22Rv1 (cell line): ENCODE results near the gene POMZP3.
"Not testable (repeated sequence)": the region's sequence is repeated elsewhere in the genome, so short reads cannot be mapped to it uniquely, and the experiment has no call there.

ENCODE experiments used
- H3K27ac ChIP-seq: fragments of 450-650 bp; 2 replicates; pipeline ENCODE4 v1.5.1; 2017

POMZP3 gene

GRCh38 chr7:76588586-76588985 is 38.5 kb downstream of the POMZP3 start:
- not testable (repeated sequence) for H3K27ac ChIP-seq

GRCh38 chr7:76586585-76587315 is 40.3 kb downstream of the POMZP3 start:
- not testable (repeated sequence) for H3K27ac ChIP-seq

- H3K27ac ChIP-seq = not testable (repeated sequence)
Observed at GRCh38 chr7:76583636-76584281, 43.3 kb downstream of the POMZP3 start.

GRCh38 chr7:76582848-76583631 is 44.0 kb downstream of the POMZP3 start:
- H3K27ac ChIP-seq = not testable (repeated sequence)

GRCh38 chr7:76575919-76576655 is 51.0 kb downstream of the POMZP3 start:
- H3K27ac ChIP-seq = not testable (repeated sequence)

- not testable (repeated sequence) for H3K27ac ChIP-seq
Observed at GRCh38 chr7:76575431-76575830, 51.6 kb downstream of the POMZP3 start.

- not testable (repeated sequence) for H3K27ac ChIP-seq
Observed at GRCh38 chr7:76572296-76572695, 54.8 kb downstream of the POMZP3 start.

GRCh38 chr7:76570324-76570775 is 56.7 kb downstream of the POMZP3 start:
- not testable (repeated sequence) for H3K27ac ChIP-seq

GRCh38 chr7:76568742-76569141 is 58.3 kb downstream of the POMZP3 start:
- not testable (repeated sequence) for H3K27ac ChIP-seq

- not testable (repeated sequence) for H3K27ac ChIP-seq
Observed at GRCh38 chr7:76567753-76568152, 59.3 kb downstream of the POMZP3 start.

GRCh38 chr7:76567311-76567710 is 59.8 kb downstream of the POMZP3 start:
- H3K27ac ChIP-seq = not testable (repeated sequence)

- H3K27ac ChIP-seq = not testable (repeated sequence)
Observed at GRCh38 chr7:76565001-76565400, 62.1 kb downstream of the POMZP3 start.

GRCh38 chr7:76561342-76561741 is 65.7 kb downstream of the POMZP3 start:
- not testable (repeated sequence) for H3K27ac ChIP-seq

- not testable (repeated sequence) for H3K27ac ChIP-seq
Observed at GRCh38 chr7:76560157-76560556, 66.9 kb downstream of the POMZP3 start.
